Erythroblast (primary cell): ENCODE results near the gene HDGFL3.

Source experiments
- GATA1 ChIP-seq: IDR thresholded peaks from 2 replicates; pipeline ENCODE4 v1.6.1; 2011; ENCODE audit warnings: low read depth, mild to moderate bottlenecking, control low read depth, low read length, moderate library complexity
- POLR2A ChIP-seq: IDR thresholded peaks from 2 replicates; pipeline ENCODE4 v1.6.1; 2011; ENCODE audit warnings: mild to moderate bottlenecking, low read length

DNA sequence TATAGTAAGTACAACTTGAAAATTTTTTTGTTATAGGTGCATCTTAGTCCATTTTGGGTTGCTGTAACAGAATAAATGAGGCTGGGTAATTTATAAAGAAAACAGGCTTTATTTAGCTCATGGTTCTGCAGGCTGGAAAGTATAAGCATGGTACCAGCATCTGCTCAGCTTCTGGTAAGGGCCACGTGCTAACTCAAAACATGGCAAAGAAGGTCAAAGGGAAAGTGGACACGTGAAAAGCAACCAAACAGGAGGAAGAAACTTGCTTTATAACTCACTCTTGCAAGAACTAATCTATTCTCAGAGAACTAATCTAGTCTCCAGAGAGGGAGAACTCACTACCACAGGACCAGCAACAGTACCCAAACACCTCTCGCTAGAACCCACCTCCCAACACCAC is 9.1 kb downstream of the HDGFL3 start:
- TF ChIP-seq POLR2A (no peak), GATA1 (no peak)
